SH-SY5Y (cell line): ENCODE data around the gene MOB3C.

ENCODE experiments used
- GATA2 ChIP-seq: IDR thresholded peaks from 2 replicates; pipeline ENCODE4 v1.6.1; 2011; ENCODE audit warnings: mild to moderate bottlenecking, low read depth, low read length
- GATA3 ChIP-seq: IDR thresholded peaks from 2 replicates; pipeline ENCODE4 v1.6.1; 2011; ENCODE audit warnings: low read depth, mild to moderate bottlenecking, low read length, moderate library complexity

Gene MOB3C

GRCh38 chr1:46601257-46602007 is 15.2 kb downstream of the MOB3C start:
- no peak for TF ChIP-seq GATA3
- TF ChIP-seq GATA2 = no peak

GRCh38 chr1:46599059-46599970 is 17.3 kb downstream of the MOB3C start:
- TF ChIP-seq GATA3 (no peak), GATA2 (no peak)

DNA sequence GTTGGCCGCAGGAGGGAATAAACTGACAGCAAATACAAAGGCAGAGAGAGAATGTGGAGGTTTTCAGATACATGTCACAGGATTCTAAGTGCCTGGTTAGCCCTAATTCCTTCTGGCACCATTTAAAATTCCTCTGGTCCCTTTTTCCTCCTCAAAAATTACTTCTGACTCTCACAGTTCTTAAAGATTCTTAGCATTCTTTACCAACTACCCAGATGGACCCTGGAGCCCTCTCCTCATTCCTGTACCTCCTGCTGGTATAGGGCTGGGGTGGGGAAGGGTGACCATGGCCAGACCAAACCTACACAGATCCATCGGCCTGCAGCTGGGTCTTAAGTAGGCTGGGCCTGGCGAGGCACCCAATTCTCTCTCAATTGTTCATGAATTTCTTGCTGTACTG is 19.8 kb downstream of the MOB3C start:
- TF ChIP-seq GATA2 = no peak
- TF ChIP-seq GATA3 = no peak

DNA sequence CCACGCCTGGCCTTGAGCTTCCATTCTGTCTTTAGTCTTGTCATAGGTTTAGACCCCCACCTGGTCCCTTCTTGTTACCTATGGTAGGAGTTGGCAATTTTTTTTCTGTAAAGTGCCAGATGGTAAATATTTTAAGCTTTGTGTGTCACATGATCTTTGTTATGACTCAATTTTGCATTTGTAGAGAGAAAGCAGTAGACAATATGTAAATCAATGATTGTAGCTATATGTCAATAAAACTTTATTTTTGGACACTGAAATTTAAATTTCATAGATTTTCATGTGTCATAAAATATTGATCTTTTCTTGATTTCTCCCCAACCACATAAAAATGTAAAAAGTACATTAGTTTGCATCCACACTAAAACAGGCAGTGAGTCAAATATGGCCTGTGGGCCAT is 20.6 kb downstream of the MOB3C start:
- TF ChIP-seq GATA2 = no peak
- TF ChIP-seq GATA3 = no peak

- TF ChIP-seq GATA2 (no peak), GATA3 (no peak)
Observed at GRCh38 chr1:46595127-46595526, 21.5 kb downstream of the MOB3C start.

- no peak for TF ChIP-seq GATA3
- no peak for TF ChIP-seq GATA2
Observed at GRCh38 chr1:46594063-46594462, 22.5 kb downstream of the MOB3C start.

DNA sequence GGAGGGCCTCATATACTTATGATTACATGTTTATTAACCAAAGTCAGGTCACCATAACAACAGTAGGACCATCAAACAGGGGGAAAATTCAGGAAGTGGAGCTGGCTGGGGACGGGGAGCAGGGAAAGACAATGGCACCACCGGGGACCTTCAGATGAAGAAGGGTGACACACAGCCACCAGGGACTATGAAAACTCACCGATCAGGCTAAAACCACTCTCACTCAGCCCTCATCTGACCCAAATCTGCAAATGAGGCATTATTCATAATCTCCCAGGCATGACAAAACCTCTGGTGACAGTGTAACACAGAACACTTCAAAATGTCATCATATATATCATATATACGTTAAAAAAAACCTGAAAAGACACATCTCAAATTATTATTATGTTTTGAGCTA is 23.8 kb downstream of the MOB3C start:
- TF ChIP-seq GATA3 = no peak
- no peak for TF ChIP-seq GATA2

DNA sequence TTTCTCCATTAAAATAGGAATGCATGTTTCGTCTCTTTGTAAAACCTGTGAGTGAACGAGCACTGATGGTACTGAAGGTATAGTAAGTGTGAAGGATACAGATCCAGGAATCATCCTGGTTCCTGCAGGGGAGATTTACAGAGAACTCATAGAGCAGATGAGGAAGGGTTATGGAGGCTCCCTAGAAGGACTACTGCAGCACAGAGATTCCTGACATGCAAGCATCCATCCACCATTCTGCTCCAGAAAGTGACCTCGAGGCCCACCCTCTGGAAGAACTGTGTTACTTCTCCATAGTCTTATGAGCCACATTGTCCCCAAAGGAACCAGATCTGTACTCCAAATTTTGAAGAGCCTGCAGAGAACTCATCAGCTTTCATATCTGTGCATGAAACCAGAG is 27.1 kb downstream of the MOB3C start:
- TF ChIP-seq GATA3 = no peak
- TF ChIP-seq GATA2 = no peak

GRCh38 chr1:46587069-46587468 is 29.5 kb downstream of the MOB3C start:
- TF ChIP-seq GATA2 = no peak
- no peak for TF ChIP-seq GATA3

DNA sequence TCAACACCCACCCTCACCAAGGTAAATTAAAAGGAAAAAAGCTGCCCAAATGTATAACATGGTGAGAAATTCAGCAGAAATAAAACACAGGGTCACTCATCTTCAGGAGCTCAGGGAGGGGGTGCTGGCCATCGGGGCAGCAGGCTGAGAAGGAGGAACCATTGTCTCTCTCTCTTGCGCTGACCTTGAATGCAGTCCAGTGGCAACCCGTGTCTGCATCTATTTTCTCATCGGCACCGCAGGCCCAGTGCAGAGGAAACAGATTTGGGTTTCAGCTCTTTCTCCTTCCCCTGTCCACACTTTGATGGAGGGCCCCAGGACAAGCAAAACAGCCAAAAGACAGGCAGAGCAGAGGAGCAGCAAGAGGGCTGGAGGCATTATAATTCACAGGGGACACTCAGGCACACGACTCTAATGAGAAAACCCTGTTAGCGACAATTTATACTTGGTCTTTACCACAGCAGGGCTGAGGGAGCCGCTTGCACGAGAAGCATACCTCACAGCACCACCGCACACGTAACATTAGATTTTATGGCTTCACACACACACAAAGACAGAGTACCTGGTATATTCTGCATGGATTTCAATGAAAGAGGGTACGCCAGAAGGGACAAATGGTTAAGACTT is 31.2 kb downstream of the MOB3C start:
- TF ChIP-seq GATA3 (no peak), GATA2 (no peak)

GRCh38 chr1:46583494-46583893 is 33.1 kb downstream of the MOB3C start:
- TF ChIP-seq GATA3 (no peak), GATA2 (no peak)

- no peak for TF ChIP-seq GATA3
- TF ChIP-seq GATA2 = no peak
Observed at GRCh38 chr1:46582972-46583371, 33.6 kb downstream of the MOB3C start.

DNA sequence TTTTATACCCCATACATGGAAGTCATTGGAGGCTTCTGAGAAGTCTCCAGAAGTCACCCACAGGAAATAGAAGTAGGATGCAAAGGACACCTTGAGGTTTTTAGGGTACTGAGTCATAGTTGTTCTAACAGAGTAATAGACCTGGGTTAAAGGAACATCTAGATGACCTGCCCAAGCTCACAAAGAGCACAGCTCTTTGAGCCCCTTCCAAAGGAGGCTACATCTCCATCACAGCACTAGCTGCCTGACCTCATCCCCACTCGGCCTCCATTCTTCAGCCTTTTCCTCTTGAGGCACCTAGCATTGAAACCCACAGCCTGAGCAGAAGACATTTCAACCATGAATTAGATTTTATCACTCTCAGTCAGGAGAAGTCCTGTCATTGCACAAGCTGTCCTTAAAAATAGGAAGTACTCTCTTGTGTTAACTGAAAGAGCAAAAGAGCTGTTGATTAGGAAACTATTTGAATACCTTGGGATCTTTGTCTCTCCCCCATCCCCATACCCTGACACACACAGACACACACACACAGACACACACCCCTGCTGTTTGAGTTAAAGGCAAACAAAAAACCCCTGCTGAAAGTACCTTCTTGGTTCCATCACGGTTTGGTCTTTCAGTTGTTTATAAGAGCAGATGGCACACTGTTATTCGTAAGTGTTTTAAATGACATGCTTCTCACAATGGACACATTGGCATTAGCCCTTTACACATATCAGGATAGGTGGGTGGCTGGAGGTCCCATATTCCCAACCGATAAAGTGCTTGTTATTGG is 34.7 kb downstream of the MOB3C start:
- TF ChIP-seq GATA2 (no peak), GATA3 (no peak)
